ENCODE data around the gene PODXL2. TPM values are rescaled to one million over a fixed set of nuclear protein-coding genes. Genes with fewer than 3 reads are reported as not detected.

The PODXL2 gene
- total RNA-seq, 2 donors from 2014 or later = 0.43 to 1.8 TPM

- Mint-ChIP-seq H3K9me3 (no peaks in the 10 kb centered on the region), H3K27ac (peak overlapping the region in 1 of 2 donors; percentile 52), H3K36me3 (no peaks in the 10 kb centered on the region)
- DNase-seq (ENCODE audit: low spot score in 2 of 2) = no peak
- no peak for ATAC-seq
Observed at GRCh38 chr3:127660621-127661251, 31.8 kb downstream of the PODXL2 start.

DNA sequence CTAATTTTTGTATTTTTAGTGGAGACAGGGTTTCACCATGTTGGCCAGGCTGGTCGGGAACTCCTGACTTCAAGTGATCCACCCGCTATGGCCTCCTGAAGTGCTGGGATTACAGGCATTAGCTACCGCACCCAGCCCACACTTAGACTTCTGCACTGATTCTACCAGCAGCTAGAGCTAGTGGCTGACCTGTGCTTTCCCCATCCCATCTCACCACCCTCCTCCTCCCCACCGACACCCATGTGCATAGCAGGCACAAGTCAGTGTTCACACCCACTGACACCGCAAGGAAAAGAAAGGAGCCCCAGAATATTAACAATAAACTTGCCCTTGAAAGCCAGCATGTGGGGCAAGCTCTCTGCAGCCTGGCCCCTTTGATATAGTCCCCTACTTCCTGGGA is 32.6 kb downstream of the PODXL2 start:
- ATAC-seq = no peak
- Mint-ChIP-seq H3K36me3 (no peaks in the 10 kb centered on the region), H3K9me3 (no peaks in the 10 kb centered on the region), H3K27ac (no peak overlapping the region)
- DNase-seq (ENCODE audit: low spot score in 2 of 2) = no peak

GRCh38 chr3:127662001-127662469 is 33.0 kb downstream of the PODXL2 start:
- no peak overlapping the region for H3K27ac Mint-ChIP-seq
- ATAC-seq = no peak
- DNase-seq (ENCODE audit: low spot score in 2 of 2) = no peak
- no peaks in the 10 kb centered on the region for H3K36me3 Mint-ChIP-seq
- no peaks in the 10 kb centered on the region for H3K9me3 Mint-ChIP-seq

DNA sequence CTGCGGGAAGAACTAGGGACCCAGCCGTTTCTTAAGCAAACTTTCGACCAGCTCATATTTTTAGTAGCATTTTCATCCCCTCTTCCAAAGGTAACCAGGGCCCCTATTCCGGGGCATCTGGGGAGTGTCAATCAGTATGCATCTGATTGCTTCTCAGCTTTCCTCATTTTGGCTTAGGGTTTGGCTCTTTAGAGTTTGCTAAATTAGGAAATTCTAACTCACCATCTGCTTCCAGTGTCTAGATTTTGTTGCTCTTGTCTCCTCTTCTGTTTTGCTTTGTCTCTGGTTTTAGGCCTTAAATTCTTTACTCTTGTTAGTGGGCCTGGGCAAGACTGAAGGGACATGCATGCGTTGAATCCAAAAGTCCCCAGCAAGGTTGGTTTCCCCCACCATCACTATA is 34.2 kb downstream of the PODXL2 start:
- no peaks in the 10 kb centered on the region for H3K9me3 Mint-ChIP-seq
- DNase-seq (ENCODE audit: low spot score in 2 of 2) = no peak
- no peak for ATAC-seq
- no peaks in the 10 kb centered on the region for H3K36me3 Mint-ChIP-seq
- H3K27ac Mint-ChIP-seq = no peak overlapping the region

GRCh38 chr3:127665165-127665564 is 36.2 kb downstream of the PODXL2 start:
- DNase-seq (ENCODE audit: low spot score in 2 of 2) = no peak
- Mint-ChIP-seq H3K9me3 (no peaks in the 10 kb centered on the region), H3K27ac (no peak overlapping the region), H3K36me3 (no peaks in the 10 kb centered on the region)
- ATAC-seq = no peak

- H3K27ac Mint-ChIP-seq = no peak overlapping the region
- no peaks in the 10 kb centered on the region for H3K36me3 Mint-ChIP-seq
- no peak for ATAC-seq
- no peak for DNase-seq (ENCODE audit: low spot score in 2 of 2)
- no peaks in the 10 kb centered on the region for H3K9me3 Mint-ChIP-seq
Observed at GRCh38 chr3:127665586-127665985, 36.6 kb downstream of the PODXL2 start.

DNA sequence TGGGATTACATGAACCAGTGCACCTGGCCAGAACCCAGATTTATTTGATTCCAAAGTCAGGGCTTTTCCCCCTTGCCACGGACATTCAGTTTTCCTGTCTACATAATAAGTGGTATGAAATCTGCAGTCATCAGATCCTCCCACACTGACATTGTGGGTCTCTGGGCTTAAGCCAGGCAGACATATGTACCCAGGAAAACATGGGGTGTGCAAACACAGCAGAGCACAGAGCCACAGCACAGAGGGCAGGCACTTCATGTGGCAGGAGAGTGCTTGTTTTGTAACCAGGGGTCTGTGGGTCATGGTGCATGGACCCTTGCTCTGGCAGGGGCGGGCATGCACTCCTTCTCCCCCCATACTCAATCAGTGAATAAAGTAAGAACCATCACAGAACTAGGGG is 37.7 kb downstream of the PODXL2 start:
- Mint-ChIP-seq H3K27ac (no peak overlapping the region), H3K36me3 (peaks cover under 1% of the 10 kb centered on the region in 2 donors), H3K9me3 (no peaks in the 10 kb centered on the region)
- no peak for DNase-seq (ENCODE audit: low spot score in 2 of 2)
- ATAC-seq = no peak

DNA sequence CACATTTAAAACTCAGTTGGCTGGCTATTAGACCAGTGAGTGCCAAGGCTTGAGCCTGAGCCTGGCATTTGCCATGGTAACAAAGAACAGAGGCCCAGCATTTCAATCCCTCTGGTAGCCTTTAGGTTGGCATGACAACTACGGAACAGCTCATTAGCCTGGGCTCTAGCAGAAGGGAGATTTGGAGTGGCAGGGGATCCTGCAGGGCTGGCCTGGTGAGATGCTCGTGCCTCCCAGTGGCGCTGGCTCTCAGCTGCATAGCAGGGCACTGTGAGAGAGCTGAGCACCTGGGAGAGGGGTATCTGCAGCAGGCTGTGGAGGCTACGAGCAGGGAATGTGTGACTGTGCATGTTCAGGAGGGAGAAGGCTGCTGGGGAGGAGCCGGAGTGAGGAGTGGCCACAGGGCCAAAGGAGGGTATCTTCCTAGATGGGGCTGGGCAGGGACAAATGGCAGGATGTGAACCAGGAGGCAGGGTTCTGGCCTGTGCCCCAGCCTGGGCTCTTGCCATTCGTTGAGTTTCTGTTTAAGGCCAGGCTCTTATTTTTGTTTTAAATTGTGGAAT is 38.2 kb downstream of the PODXL2 start:
- DNase-seq (ENCODE audit: low spot score in 2 of 2) (no peak), ATAC-seq (no peak)
- Mint-ChIP-seq H3K27ac (no peak overlapping the region), H3K36me3 (peaks cover 5 to 6% of the 10 kb centered on the region in 2 donors), H3K9me3 (no peaks in the 10 kb centered on the region)

DNA sequence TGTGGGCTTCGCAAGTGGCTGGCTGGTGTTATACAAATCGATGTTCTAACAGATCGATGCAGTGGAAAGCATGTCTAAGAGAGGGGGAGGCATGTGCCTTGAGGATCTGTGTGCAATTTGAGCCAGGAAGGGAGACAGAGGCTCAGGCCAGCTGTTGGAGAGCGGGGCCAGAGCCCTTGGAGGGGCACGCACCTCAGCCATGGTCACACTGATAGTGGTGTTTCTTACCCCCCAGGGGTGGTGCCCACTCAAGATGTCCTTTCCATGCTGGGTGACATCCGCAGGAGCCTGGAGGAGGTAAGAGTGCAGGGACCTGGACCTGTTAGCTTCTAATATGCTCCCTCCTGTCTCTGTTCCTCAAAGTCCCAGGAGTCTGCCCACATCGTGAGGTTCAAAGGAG is 39.9 kb downstream of the PODXL2 start:
- H3K36me3 Mint-ChIP-seq = peaks cover 5 to 6% of the 10 kb centered on the region in 2 donors
- H3K27ac Mint-ChIP-seq = no peak overlapping the region
- DNase-seq (ENCODE audit: low spot score in 2 of 2) (no peak), ATAC-seq (no peak)
- no peaks in the 10 kb centered on the region for H3K9me3 Mint-ChIP-seq

DNA sequence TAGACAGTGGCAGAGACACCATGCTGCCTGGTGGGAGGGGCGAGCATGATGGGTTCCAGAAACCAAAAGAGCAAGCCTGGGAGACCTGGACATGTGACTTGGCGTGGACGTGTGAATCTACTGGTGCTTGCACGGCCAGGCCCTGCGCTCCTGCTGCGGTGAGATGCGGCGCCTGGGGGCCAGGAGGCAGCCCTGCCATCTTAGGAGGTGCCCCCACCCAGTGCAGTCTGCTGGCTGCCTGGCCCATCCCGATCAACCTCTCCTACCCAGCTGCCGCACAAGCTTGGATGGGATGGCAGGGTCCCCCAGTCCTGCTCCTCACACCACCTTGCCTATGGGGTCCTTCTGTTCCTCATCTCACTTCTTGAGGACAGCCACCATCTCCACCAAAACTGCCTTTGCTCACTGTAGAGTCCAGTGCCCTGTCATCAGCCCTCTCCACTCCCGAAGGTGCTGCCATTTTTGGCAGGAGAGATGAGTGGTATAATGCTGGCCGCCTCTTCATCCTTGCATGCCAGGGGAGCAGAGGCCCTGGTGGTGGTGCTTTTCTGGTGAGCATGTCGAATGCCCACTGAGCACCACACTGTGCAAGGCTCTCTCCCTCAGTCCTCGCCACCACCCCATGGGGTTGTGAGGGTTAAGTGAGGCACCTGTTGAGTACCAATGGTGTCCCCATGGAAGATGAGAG is 40.7 kb downstream of the PODXL2 start:
- DNase-seq (ENCODE audit: low spot score in 2 of 2) = no peak
- H3K9me3 Mint-ChIP-seq = no peaks in the 10 kb centered on the region
- H3K36me3 Mint-ChIP-seq = peaks cover 5 to 6% of the 10 kb centered on the region in 2 donors
- no peak overlapping the region for H3K27ac Mint-ChIP-seq
- ATAC-seq = no peak

GRCh38 chr3:127670229-127670559 is 41.2 kb downstream of the PODXL2 start:
- DNase-seq (ENCODE audit: low spot score in 2 of 2) (no peak), ATAC-seq (no peak)
- no peaks in the 10 kb centered on the region for H3K9me3 Mint-ChIP-seq
- H3K36me3 Mint-ChIP-seq = peaks cover 5 to 6% of the 10 kb centered on the region in 2 donors
- H3K27ac Mint-ChIP-seq = no peak overlapping the region

DNA sequence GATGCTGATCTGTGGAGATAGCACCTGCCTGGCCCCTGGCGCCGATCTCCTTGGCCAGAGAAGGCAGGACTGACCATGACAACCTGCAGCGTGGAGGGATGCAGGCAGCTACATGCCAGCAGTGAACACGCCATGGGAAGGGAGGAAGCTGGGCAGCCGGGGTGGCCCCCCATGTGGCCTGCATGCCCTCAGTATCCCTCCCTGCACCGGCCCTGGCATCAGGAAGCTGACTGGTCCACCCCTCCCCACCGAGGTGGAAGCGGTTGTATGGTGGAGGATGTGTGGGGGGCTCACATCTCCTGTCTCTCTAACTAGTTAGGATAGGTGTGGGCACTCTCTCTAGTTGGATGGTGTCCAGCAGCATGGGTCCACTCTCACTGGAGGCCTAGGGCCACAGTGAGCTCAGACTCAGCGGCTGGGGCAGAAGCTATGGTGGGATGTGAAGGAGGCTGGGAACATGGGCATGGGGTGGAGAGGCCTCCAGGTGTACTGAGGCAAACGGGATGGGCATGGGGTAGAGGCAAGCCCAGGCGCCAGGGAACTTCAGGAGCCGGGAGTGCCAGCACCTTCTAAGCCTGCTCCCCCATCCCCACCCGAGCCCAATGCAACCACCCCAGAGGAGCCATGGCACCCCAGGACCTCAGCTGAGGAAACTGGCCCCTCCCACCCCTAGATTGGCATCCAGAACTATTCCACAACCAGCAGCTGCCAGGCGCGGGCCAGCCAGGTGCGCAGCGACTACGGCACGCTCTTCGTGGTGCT is 42.0 kb downstream of the PODXL2 start:
- no peak for DNase-seq (ENCODE audit: low spot score in 2 of 2)

DNA sequence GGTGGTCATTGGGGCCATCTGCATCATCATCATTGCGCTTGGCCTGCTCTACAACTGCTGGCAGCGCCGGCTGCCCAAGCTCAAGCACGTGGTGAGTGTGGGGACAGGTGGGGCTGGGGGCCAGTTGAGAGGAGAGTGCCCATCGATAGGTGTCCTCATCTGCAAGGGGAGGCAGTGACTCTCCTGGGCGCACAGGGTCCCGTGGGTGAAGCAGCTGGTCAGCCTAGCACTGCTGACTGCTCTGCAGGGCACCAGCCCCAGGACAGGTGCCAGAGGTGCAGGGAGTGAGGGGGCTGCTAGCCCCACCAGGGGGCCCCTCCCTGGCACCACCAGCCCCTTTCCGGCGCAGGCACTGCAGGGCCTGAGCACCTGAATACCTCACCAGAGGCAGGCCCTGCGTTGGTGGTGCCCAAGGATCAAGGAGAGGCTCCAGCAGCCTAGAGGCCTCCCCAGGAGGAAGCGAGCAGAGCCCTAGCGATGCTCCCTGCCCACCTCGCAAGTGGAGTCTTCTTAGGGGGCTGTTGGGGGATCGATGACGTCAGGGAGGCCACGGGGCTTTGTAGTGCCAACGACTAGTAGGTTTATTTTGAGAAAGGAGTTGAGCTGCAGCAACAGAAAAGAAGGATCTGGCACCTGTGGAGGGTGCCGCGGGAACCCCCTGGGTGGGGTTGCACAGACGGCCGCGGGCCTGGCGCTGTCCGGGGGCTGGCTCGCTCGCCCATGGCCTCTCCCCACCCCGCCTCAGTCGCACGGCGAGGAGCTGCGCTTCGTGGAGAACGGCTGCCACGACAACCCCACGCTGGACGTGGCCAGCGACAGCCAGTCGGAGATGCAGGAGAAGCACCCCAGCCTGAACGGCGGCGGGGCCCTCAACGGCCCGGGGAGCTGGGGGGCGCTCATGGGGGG is 42.8 kb downstream of the PODXL2 start:
- DNase-seq (ENCODE audit: low spot score in 2 of 2) = peak; percentile 28 to 67
- no peaks in the 10 kb centered on the region for H3K9me3 Mint-ChIP-seq
- peaks cover 5 to 6% of the 10 kb centered on the region in 2 donors for H3K36me3 Mint-ChIP-seq
- H3K27ac Mint-ChIP-seq = peak overlapping the region; percentile 89 to 99
- ATAC-seq = peak; percentile 2 to 17

More for the DNA sequence above, 42.0 kb downstream of the PODXL2 start:
- no peak for ATAC-seq
- peak overlapping the region; percentile 89 to 99 for H3K27ac Mint-ChIP-seq
- H3K9me3 Mint-ChIP-seq = no peaks in the 10 kb centered on the region
- H3K36me3 Mint-ChIP-seq = peaks cover 5 to 6% of the 10 kb centered on the region in 2 donors

- DNase-seq (ENCODE audit: low spot score in 2 of 2) (peak; percentile 80 to 87), ATAC-seq (peak; percentile 88)
- Mint-ChIP-seq H3K9me3 (no peaks in the 10 kb centered on the region), H3K27ac (peak within 1 kb of the TSS; percentile 89 to 99), H3K36me3 (peaks cover 5 to 6% of the 10 kb centered on the region in 2 donors)
Observed at GRCh38 chr3:127672429-127673190, 43.6 kb downstream of the PODXL2 start, which contains the start of gene ABTB1. ABTB1 (plus strand) TSS chr3:127672952; CDS start chr3:127673026, 74 bp downstream.

All from activated naive CD4-positive, alpha-beta T cell treated with anti-CD3 and anti-CD28 coated beads, Interleukin-2, amount 50 U/mL, for 72 hours (primary cell).